HL-60 (cell line): ENCODE results near the gene CACNA1H.

Experiments
- DNase-seq, 2 experiments: peaks; one replicate each; pipeline ENCODE4 v3.0.0-alpha.2; 2010 to 2020; ENCODE audit warnings: low read depth in 1 of 2, low spot score in 1 of 2
- H3K27ac ChIP-seq: fragments of 250-450 bp; sonication (Bioruptor Pico); replicated peaks from 2 replicates; pipeline ENCODE4 v1.5.1; 2020; ENCODE audit warnings: mild to moderate bottlenecking, moderate library complexity
- H3K27me3 ChIP-seq: fragments of 250-450 bp; sonication (Bioruptor Pico); 2 replicates; pipeline ENCODE4 v1.5.1; 2021; ENCODE audit warnings: mild to moderate bottlenecking, moderate library complexity; ENCODE audit not compliant: insufficient read depth, poor library complexity, severe bottlenecking
- H3K4me3 ChIP-seq: replicated peaks from 2 replicates; pipeline ENCODE4 v1.5.1; 2011; ENCODE audit warnings: mild to moderate bottlenecking, control low read depth, low read length; ENCODE audit not compliant: insufficient read depth
- GABPA ChIP-seq: IDR thresholded peaks from 2 replicates; pipeline ENCODE4 v1.6.1; 2012; ENCODE audit warnings: low read depth
- POLR2AphosphoS5 ChIP-seq: IDR thresholded peaks from 2 replicates; pipeline ENCODE4 v1.6.1; 2012; ENCODE audit warnings: low read depth
- SPI1 ChIP-seq: IDR thresholded peaks from 2 replicates; pipeline ENCODE4 v1.6.1; 2012; ENCODE audit warnings: low read depth, mild to moderate bottlenecking, borderline replicate concordance
- TF ChIP-seq, protein P1 (sequence below): IDR thresholded peaks from one replicate; pipeline ENCODE4 v1.5.1; 2011; ENCODE audit warnings: low read length, control low read depth, inconsistent platforms; ENCODE audit not compliant: insufficient read depth
- TF ChIP-seq, protein P2 (sequence below): IDR thresholded peaks from 2 replicates; pipeline ENCODE4 v1.6.1; 2012; ENCODE audit warnings: low read depth; ENCODE audit not compliant: insufficient replicate concordance

CACNA1H gene

DNA sequence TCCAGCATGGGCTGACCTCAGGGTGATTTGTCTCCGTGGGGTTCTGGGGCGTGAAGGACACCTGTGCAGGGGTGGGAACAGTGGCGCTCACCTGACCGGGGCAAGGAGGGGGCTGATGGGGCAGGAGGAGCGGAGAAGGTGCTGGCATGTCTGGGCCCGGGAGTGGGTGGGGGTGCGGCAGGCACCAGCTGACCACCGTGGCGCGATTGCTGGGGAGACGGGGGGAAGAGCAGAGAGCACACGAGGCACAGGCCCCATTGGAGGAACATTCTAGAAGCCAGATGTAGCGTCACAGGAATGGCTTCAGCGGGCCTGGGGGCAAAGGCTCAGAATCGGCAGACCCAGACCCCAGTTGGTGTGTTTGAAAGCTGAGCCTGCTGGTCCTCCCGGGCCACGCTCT lies 12.1 kb downstream of the CACNA1H start:
- Histone ChIP-seq H3K27me3 (no peaks in the 10 kb centered on the region), H3K27ac (no peak overlapping the region), H3K4me3 (no peak overlapping the region)
- no peak for DNase-seq
- TF ChIP-seq SPI1 = no peak
- TF ChIP-seq, protein P1, sequence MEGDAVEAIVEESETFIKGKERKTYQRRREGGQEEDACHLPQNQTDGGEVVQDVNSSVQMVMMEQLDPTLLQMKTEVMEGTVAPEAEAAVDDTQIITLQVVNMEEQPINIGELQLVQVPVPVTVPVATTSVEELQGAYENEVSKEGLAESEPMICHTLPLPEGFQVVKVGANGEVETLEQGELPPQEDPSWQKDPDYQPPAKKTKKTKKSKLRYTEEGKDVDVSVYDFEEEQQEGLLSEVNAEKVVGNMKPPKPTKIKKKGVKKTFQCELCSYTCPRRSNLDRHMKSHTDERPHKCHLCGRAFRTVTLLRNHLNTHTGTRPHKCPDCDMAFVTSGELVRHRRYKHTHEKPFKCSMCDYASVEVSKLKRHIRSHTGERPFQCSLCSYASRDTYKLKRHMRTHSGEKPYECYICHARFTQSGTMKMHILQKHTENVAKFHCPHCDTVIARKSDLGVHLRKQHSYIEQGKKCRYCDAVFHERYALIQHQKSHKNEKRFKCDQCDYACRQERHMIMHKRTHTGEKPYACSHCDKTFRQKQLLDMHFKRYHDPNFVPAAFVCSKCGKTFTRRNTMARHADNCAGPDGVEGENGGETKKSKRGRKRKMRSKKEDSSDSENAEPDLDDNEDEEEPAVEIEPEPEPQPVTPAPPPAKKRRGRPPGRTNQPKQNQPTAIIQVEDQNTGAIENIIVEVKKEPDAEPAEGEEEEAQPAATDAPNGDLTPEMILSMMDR = no peak
- TF ChIP-seq, protein P2, sequence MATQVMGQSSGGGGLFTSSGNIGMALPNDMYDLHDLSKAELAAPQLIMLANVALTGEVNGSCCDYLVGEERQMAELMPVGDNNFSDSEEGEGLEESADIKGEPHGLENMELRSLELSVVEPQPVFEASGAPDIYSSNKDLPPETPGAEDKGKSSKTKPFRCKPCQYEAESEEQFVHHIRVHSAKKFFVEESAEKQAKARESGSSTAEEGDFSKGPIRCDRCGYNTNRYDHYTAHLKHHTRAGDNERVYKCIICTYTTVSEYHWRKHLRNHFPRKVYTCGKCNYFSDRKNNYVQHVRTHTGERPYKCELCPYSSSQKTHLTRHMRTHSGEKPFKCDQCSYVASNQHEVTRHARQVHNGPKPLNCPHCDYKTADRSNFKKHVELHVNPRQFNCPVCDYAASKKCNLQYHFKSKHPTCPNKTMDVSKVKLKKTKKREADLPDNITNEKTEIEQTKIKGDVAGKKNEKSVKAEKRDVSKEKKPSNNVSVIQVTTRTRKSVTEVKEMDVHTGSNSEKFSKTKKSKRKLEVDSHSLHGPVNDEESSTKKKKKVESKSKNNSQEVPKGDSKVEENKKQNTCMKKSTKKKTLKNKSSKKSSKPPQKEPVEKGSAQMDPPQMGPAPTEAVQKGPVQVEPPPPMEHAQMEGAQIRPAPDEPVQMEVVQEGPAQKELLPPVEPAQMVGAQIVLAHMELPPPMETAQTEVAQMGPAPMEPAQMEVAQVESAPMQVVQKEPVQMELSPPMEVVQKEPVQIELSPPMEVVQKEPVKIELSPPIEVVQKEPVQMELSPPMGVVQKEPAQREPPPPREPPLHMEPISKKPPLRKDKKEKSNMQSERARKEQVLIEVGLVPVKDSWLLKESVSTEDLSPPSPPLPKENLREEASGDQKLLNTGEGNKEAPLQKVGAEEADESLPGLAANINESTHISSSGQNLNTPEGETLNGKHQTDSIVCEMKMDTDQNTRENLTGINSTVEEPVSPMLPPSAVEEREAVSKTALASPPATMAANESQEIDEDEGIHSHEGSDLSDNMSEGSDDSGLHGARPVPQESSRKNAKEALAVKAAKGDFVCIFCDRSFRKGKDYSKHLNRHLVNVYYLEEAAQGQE = no peak
- TF ChIP-seq GABPA = no peak
- no peak for TF ChIP-seq POLR2AphosphoS5

DNA sequence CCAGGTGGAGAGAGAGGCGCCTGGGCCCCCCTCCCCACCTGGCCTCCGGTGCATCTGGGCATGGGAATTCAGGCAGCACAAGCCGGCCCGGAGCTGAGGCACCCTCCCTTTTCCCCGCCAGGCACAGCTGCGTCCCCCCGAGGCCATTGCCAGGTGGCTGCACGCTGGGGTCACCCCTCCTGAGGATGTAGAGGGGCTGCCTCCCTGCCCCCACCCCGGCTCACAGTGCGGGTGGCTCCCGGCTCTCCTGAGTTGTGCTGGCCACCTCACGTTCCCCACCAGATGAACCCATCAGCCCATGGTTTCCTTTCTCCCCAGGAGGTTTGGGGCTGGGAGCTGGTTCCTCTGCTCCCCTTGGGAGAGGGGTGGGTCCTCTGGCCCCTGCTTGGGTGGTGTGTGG lies 12.6 kb downstream of the CACNA1H start:
- no peak for DNase-seq
- no peak overlapping the region for H3K27ac ChIP-seq

GRCh38 chr16:1167276-1168107 lies 14.6 kb downstream of the CACNA1H start:
- H3K27ac ChIP-seq = no peak overlapping the region
- TF ChIP-seq SPI1 (no peak), POLR2AphosphoS5 (no peak), GABPA (no peak)
- TF ChIP-seq, protein P2 = no peak
- TF ChIP-seq, protein P1 = no peak
- H3K4me3 ChIP-seq = no peak overlapping the region
- no peak for DNase-seq
- H3K27me3 ChIP-seq = no peaks in the 10 kb centered on the region

More for the DNA sequence above, 12.6 kb downstream of the CACNA1H start:
- TF ChIP-seq, protein P2 = no peak
- TF ChIP-seq SPI1 = no peak
- no peak for TF ChIP-seq POLR2AphosphoS5
- TF ChIP-seq, protein P1 = no peak
- no peak for TF ChIP-seq GABPA
- Histone ChIP-seq H3K27me3 (no peaks in the 10 kb centered on the region), H3K4me3 (no peak overlapping the region)
